Progenitor cell of endocrine pancreas (in vitro differentiated cells): Measurements from ENCODE around the gene ZIC5. TPM values are rescaled to one million over a fixed set of nuclear protein-coding genes. Genes with fewer than 3 reads are reported as not detected.

ENCODE experiments used
- DNase-seq: peaks from one replicate; pipeline ENCODE4 v3.0.0; 2021; ENCODE audit warnings: low spot score; ENCODE audit not compliant: unreplicated experiment
- H3K27ac Mint-ChIP-seq: 2 replicates; pipeline ENCODE4 v1.8.0; 2021; ENCODE audit warnings: mild to moderate bottlenecking, moderate library complexity, mixed read lengths
- H3K27me3 Mint-ChIP-seq: 2 replicates; pipeline ENCODE4 v1.8.0; 2021; ENCODE audit warnings: mixed read lengths
- H3K36me3 Mint-ChIP-seq: 2 replicates; pipeline ENCODE4 v1.8.0; 2022; ENCODE audit warnings: mixed read lengths; ENCODE audit not compliant: insufficient read depth
- H3K4me1 Mint-ChIP-seq: 2 replicates; pipeline ENCODE4 v1.8.0; 2021; ENCODE audit warnings: low read depth, mixed read lengths
- H3K4me3 Mint-ChIP-seq: 2 replicates; pipeline ENCODE4 v1.8.0; 2021; ENCODE audit warnings: low read depth, mild to moderate bottlenecking, moderate library complexity, mixed read lengths
- H3K9me3 Mint-ChIP-seq: 2 replicates; pipeline ENCODE4 v1.8.0; 2021; ENCODE audit warnings: low read depth, mixed read lengths
- total RNA-seq: library from RNA; stranded (reverse); gene quantifications from 2 replicates; pipeline ENCODE4 v1.2.1, GENCODE V29; 2021
- TF ChIP-seq, protein P1 (sequence below): fragments of 200-600 bp; sonication (generic); IDR thresholded peaks from one replicate; pipeline ENCODE4 v1.5.0; 2021; ENCODE audit warnings: antibody characterized with exemption, mild to moderate bottlenecking; ENCODE audit not compliant: unreplicated experiment

ZIC5 gene
- total RNA-seq, 1 donor from 2014 or later, result not detected

DNA sequence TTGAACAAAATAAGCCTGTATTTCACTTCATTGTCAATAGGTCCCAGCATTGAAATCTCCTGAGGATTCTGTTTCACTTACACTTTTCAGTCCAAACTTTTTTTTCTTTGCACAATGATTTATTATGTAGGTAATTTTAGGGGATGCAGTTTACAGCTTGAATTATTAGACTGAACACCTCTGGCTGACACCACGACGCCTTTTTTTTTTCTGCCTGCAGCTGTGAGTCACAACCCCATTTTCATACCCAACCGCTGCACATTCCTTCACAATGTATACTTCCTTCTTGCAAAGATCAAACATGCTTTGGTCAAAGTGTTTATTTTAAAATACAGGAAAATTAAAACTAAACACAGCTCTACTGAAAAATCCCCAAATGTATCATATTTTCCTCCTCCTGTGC, 21.4 kb upstream of the ZIC5 start:
- no peak overlapping the region for H3K27ac Mint-ChIP-seq
- no peak for DNase-seq
- H3K9me3 Mint-ChIP-seq, result no peaks in the 10 kb centered on the region
- peaks cover 90% of the 10 kb centered on the region for H3K27me3 Mint-ChIP-seq
- H3K36me3 Mint-ChIP-seq, result no peaks in the 10 kb centered on the region
- no peak overlapping the region for H3K4me3 Mint-ChIP-seq
- TF ChIP-seq, protein P1, sequence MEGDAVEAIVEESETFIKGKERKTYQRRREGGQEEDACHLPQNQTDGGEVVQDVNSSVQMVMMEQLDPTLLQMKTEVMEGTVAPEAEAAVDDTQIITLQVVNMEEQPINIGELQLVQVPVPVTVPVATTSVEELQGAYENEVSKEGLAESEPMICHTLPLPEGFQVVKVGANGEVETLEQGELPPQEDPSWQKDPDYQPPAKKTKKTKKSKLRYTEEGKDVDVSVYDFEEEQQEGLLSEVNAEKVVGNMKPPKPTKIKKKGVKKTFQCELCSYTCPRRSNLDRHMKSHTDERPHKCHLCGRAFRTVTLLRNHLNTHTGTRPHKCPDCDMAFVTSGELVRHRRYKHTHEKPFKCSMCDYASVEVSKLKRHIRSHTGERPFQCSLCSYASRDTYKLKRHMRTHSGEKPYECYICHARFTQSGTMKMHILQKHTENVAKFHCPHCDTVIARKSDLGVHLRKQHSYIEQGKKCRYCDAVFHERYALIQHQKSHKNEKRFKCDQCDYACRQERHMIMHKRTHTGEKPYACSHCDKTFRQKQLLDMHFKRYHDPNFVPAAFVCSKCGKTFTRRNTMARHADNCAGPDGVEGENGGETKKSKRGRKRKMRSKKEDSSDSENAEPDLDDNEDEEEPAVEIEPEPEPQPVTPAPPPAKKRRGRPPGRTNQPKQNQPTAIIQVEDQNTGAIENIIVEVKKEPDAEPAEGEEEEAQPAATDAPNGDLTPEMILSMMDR, result no peak
- H3K4me1 Mint-ChIP-seq, result no peaks in the 10 kb centered on the region

DNA sequence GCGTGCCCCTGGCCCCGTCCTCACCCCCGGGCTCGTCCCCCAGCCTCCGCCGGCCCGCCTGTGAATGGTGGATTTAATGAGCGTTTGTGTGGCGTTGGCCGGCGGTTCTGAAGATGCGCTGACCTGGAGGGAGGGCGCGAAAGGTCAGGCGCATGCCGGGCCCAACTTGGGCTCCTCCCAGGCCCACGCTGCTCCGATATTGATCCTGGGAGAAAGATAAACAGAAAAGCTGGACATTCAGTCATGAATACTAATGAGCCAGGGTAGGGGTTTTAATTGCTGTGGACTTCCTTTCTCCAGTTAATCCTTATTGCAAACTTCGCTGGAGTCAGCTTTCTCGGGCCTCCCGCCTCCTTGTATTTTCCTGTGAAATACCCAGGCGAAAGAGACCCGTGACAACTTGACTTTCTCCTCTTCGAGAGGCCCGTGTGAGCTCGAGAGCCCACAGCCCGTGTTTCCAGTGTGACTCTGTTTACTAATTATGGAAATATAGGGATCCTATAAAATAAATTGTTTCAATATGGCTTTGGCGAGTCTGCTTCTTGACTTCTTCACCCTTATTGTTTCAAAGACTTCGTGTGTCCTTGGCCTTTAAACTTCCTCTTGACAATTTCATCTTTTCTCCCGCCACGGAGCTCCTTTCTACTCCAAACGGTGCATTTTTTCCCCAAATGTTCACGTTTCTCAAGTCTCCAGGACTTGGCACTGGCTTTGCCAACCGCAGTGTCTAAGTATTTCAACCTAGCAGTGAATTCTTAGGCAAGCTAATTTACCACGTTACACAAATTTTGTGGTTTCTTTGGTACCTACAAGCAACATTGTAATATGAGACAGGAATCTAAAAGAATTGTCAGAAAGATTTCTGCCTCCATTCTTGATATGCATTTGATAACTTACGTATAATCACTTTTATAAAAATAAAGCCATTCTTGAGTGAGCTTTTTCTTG, 20.5 kb upstream of the ZIC5 start:
- TF ChIP-seq, protein P1, result no peak
- Mint-ChIP-seq H3K9me3 (no peaks in the 10 kb centered on the region), H3K36me3 (no peaks in the 10 kb centered on the region), H3K4me3 (no peak overlapping the region), H3K27me3 (peaks cover 98% of the 10 kb centered on the region), H3K4me1 (no peaks in the 10 kb centered on the region), H3K27ac (peak overlapping the region; percentile 29)
- DNase-seq, result no peak

DNA sequence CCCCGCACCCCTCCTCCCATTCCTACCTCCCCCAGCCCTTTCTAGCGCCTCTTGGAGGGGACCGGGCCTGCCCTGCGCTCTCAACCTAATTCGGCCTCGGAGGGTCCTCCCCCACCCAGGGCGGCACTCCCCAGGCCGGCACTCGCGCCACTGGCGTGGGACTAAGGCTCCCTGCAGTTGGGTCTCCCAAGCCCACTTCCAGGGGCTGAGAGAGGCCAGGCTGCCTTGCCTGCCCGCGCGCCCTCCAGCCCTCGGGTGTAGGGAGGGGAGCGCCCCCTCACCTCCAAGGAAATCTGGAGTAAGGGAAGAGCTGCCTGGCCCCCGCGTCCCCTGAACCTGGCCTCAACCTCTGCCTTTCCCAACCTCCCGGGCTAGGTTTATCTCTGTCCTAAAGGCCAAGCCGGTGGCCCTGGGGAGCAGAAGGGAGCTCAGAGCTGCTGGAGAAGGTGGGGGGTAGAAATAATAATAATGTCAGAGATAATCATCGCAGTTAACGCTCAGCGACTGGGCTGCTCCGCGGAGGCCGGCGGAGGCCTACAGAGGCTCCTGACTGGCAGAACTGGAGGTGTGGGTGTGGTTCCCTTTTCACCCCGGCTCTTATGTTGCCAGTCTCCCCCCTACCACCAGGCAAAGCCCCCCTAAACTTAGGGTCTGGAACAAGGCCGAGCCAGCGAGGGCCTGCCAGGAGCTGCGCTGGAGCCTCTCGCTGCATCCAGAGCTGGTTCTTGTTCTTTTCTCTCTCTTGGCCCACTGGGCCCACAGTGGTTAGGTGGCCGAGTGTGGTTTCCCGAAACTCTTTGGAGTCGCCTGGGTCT, 19.7 kb upstream of the ZIC5 start:
- no peak overlapping the region for H3K4me3 Mint-ChIP-seq
- H3K36me3 Mint-ChIP-seq, result no peaks in the 10 kb centered on the region
- no peak for DNase-seq
- TF ChIP-seq, protein P1, result no peak
- H3K9me3 Mint-ChIP-seq, result no peaks in the 10 kb centered on the region
- H3K27ac Mint-ChIP-seq, result peak overlapping the region; percentile 29
- H3K27me3 Mint-ChIP-seq, result peaks cover 98% of the 10 kb centered on the region
- no peaks in the 10 kb centered on the region for H3K4me1 Mint-ChIP-seq

DNA sequence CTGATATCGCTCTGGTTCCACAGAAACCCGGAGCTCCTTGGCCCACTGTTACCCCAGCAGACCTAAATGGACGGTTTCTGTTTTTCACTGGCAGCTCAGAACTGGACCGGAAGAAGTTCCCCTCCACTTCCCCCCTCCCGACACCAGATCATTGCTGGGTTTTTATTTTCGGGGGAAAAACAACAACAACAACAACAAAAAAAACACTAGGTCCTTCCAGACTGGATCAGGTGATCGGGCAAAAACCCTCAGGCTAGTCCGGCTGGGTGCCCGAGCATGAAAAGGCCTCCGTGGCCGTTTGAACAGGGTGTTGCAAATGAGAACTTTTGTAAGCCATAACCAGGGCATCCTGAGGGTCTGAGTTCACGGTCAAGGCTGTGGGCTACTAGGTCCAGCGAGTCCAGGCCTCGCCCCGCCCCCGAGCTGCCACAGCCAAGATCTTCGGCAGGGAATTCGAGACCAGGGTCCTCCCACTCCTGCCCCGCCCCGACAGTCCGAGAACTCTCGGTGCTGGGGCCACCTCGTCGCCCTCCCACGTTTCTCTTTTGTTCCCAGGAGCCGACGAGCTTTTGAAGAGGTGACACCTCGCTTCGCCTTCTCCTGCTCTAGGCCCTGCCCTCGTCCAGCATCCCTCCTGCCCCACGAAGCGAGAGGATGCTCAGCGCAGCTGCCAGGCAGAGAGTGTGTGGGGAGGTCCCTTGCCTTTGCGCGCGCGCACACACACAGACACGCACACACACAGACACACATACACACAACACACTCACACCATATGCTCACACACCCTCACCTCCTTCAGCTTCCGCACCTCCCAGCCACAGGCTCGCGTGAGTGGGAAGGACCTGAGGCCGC, 18.8 kb upstream of the ZIC5 start:
- no peaks in the 10 kb centered on the region for H3K36me3 Mint-ChIP-seq
- H3K4me1 Mint-ChIP-seq, result no peaks in the 10 kb centered on the region
- no peak overlapping the region for H3K27ac Mint-ChIP-seq
- H3K27me3 Mint-ChIP-seq, result peaks cover 97% of the 10 kb centered on the region
- TF ChIP-seq, protein P1, result no peak
- H3K4me3 Mint-ChIP-seq, result no peak overlapping the region
- H3K9me3 Mint-ChIP-seq, result no peaks in the 10 kb centered on the region
- no peak for DNase-seq
